Measurements from ENCODE around the gene DGKH.

DNA sequence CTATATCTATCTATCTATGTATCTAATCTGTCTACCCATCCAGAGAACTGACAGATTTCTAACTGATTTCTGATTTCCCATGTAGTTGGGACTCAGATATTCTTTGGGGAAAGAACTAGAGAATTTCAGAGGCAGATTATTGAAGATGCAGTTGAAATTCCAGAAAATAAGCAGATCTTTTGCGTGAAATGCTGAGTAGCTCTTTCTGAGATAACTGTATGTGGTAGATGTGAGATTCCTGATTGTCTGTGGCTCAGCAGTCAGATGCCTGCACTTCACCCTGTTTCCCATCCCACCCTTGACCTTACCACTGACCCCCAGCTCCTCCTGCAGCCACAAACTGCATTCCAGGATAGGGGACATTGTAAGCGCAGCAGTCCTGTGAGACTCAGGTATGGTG, 61.5 kb downstream of the DGKH start:
- TF ChIP-seq CTCF (IDR thresholded peaks at IDR 0.05; ENCODE audit: low read length) (no peak), EZH2 (optimal IDR thresholded peaks at IDR 0.05; ENCODE audit: low read depth, low read length) (no peak), EZH2phosphoT487 (IDR thresholded peaks at IDR 0.05; ENCODE audit: low read length) (no peak)
